ENCODE measurements around the gene SNX15.
"Not testable (repeated sequence)": the region's sequence is repeated elsewhere in the genome, so short reads cannot be mapped to it uniquely, and the experiment has no call there.

Gene SNX15

DNA sequence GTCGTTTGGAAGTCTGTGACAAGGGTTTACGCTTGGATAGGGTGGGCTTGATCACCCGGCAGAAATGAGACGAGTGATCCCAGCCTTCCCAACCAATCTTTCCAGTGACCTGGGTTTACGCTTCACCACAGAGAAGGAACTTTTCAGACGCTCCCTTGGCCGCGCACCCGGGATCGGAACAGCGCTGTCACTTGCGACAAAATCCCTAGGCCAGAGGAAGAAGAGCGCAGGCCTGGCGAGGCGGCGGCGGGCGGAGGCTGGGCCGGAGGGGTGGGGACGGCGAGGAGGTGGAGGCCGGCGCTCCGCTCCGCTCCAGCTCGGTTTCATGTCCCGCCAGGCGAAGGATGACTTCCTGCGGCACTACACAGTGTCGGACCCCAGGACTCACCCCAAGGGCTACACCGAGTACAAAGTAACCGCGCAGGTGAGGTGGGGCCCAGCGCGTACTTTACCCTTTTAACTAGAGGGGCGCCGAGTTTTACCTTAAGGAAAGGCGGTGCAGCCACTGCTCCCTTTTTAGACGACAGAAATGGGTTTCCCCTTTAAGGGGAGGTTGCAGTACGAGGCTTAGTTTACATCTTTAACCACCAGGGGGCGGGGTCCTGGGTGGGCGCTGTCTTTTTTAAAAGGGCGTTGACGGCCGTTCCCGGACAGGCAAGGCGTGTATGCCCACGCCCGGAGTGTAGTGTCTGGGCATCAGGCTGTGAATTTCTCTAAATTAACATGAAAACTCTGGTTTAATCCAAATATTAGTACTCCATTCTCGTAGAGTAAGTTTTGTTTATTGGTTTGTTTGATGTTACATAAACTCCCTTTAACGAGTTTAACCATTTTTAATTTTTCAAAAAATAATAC is at the start of gene SNX15:
SNX15 (plus strand) TSS at position 227 of the 855 bp plus-strand sequence; CDS start at position 326, 99 bp downstream.
- peak; percentile 99 for DNase-seq

- DNase-seq, result not testable (repeated sequence)
These were observed 43.9 kb upstream of the SNX15 start for GRCh38 chr11:64983339-64983738.

DNA sequence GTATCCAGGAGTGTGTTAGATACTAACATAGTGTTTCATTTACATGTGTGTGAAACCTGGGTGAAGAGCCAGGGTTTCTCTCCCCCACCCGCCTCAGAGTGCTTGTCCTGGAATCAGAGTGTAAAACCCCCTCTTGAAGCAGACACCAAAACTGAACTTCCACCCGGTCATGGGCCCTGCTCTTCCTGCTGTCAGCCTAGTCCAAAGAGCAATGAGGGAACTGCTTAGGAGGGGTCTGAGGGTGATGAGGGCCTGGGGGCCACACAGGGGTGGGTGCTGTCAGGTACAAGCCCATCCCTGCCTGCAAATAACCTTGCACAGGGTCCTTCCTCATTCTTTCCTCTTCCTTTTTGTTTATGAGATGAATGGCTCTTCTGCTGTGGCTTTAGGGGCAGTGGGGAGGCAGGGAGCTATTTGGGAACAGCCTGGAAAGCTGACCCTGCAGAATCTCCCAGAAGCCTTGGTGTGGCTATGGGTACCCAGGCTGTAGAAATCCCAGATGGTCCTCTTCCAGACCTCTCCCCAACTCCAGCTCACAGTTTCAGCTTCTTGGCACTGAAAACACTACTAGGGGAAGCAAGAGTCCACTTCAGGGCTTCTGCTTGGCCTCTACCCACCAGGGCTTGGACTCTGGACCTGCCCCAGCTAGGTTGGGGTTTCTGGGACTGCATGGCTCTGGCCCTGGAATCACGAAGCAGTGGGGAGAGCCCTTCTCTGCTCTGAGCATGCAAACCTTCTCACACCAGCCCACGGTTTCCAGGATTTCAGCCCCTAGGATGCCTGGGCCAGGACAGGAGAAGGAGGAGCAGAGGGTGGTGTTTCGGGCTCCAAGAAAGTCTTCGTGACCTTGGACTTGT is 39.0 kb upstream of the SNX15 start:
- no peak for DNase-seq

- no peak for DNase-seq
These were observed 37.8 kb upstream of the SNX15 start for GRCh38 chr11:64989416-64989815.

DNA sequence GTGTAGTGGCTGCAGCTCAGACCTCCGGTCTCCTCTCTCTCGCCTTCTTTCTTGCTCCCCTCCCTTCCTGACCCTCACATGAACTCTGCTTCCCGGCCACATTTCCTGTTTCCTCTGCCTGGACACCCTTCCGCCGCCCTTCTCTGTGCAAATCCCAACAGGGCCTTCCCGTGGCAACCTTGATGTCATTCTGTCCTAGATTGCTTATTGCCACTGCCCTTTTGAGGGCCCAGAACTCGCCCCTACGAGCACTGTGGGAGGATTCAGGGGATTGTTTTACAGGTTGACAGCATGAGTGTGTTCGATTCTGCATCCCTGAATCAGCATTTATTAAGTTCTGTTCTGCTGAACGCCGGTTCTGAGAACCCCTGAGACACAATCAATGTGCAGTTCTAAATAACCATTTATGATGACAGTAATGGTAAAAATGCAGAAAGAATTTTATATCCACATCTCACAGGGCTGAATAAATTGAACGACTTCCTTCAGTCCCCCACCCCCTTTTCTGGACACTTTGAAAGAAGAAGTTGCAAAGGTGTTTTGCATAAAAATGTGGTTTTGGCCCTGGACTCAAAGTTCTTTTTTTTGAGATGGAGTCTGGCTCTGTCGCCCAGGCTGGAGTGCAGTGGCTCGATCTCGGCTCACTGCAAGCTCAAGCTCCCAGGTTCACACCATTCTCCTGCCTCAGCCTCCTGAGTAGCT is 36.9 kb upstream of the SNX15 start:
- no peak for DNase-seq

DNA sequence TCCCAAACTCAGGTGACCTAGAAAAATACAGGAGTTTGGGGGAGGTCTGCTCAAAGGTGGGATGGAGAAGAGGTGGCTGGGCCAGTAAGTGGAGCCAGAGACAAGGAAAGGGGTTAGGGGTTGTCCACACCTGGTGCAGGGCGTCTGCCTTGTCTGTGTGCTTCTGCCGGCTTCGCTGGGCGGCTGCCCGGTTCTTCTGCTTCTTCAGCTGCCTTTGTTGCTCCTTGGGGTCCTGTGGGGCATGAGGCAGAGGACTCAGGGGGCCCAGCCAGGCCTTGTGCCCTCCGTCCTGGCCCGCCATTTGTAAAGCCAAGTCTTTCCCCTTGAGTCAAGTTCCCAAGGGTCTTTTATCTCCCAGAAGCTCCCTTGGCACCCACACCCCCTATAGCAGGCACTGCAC is 32.9 kb upstream of the SNX15 start:
- DNase-seq, result no peak

DNA sequence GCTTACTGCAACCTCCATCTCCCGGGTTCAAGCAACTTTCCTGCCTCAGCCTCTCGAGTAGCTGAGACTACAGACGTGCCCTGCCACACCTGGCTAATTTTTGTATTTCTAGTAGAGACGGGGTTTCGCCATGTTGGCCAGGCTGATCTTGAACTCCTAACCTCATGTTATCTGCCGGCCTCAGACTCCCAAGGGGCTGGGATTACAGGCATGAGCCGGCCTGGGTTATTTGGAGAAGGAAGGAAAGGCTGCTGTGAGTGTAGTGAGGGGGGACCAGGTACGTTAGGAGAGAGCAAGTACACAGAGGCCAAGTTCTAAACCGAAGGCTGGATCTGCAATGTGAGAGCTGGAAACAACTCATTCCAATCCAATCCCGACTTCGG is 30.9 kb upstream of the SNX15 start:
- DNase-seq, result no peak

GRCh38 chr11:64996710-64997380 is 30.4 kb upstream of the SNX15 start, which contains the start of gene BATF2:
BATF2 (minus strand) TSS chr11:64996971; CDS start chr11:64996914, 57 bp downstream.
- DNase-seq, result no peak

DNA sequence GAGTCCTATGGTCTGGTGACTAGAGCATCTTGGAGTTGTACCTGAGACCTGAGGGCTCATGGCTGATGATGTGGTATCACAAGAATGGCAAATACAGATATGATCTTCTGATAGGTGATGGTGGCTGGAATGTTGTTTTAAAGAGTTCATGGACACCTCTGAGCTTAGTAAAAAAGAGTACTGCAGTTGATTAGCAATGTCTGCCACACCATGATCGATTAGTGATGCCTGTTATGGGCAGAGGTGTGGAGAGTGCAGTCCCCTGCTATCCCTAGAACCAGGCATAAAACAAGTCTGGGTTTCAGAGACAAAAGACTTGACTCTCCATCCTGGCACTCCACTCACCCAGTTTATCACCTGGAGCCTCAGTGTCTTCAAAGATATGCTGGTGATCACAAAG is 29.1 kb upstream of the SNX15 start:
- DNase-seq, result no peak

- DNase-seq, result no peak
These were observed 28.4 kb upstream of the SNX15 start for GRCh38 chr11:64998690-64999431.

DNA sequence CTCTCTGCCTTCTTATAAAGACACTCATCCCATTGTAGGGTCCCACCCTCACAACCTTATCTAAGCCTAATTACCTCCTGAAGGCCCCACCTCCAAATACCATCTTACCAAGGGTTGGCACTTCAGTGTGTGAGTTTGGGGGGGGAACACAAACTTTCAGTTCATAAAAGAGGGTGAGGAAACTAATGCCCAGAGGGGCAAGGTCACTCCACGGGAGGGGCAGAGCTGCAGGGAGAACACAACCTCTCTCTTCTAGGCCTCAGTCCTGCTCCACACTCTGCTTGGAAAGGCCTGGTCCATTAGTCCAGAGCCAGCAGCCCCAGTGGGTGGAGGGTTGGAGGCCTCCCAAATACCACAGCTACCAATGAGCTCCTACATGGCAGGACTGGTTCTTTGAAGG is 27.8 kb upstream of the SNX15 start:
- DNase-seq, result no peak

DNA sequence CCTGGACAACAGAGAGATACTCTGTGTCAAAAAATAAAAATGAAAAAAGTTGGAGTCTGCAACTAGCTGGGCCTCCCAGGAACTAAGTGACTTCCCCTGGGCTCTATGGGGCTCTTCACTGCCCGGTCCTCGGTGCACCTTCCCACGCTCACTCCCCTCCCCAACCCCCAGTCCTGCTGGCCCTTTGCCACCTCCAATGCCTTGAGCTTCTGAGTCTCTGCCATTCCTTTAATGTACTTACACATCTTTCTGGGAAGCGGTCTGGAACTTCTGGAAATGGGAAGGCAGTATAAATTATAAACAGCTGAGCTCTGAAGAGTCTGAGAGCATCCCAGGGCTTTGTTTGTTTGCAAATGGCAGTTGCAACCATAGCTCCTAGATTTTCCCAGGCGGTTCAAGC is 24.5 kb upstream of the SNX15 start:
- DNase-seq, result no peak

- DNase-seq, result no peak
These were observed 24.0 kb upstream of the SNX15 start for GRCh38 chr11:65003282-65003681.

DNA sequence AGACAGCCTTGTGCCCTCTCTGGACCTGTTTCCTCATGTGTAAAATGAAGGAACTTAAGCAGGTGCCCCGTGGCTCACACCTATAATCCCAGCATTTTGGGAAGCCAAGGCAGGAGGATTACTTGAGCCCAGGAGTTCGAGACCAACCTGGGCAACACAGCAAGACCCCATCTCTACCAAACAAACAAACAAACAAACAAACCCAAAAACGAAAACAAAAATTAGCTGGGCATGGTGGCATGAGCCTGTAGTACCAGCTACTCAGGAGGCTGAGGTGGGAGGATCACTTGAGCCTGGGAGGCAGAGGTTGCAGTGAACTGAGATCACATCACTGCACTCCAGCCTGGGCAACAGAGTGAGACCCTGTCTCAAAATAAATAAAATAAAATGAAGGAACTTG is 23.3 kb upstream of the SNX15 start:
- DNase-seq, result not testable (repeated sequence)

DNA sequence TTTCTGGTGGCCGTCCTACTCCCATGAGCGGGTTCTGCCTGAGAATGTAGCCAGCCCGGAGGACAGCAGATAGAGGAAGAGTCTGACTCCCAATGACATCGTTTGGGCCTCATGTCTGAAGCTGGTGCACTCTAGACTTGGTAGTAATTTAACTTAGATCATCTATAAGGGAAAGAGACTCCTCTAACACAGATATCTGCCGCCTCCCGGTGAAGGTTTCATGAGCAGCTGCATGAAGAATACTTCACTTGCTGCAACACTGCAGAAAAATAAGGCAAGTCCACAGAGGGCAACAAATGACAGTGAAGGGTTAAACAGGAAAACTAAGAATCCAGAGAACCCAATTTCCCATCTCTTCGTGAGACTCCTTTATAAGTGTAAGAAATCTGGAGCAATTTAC is 19.2 kb upstream of the SNX15 start:
- DNase-seq, result no peak

GRCh38 chr11:65008873-65009272 is 18.4 kb upstream of the SNX15 start:
- no peak for DNase-seq

- peak; percentile 93 for DNase-seq
These were observed 13.9 kb upstream of the SNX15 start for GRCh38 chr11:65013130-65013887.

DNA sequence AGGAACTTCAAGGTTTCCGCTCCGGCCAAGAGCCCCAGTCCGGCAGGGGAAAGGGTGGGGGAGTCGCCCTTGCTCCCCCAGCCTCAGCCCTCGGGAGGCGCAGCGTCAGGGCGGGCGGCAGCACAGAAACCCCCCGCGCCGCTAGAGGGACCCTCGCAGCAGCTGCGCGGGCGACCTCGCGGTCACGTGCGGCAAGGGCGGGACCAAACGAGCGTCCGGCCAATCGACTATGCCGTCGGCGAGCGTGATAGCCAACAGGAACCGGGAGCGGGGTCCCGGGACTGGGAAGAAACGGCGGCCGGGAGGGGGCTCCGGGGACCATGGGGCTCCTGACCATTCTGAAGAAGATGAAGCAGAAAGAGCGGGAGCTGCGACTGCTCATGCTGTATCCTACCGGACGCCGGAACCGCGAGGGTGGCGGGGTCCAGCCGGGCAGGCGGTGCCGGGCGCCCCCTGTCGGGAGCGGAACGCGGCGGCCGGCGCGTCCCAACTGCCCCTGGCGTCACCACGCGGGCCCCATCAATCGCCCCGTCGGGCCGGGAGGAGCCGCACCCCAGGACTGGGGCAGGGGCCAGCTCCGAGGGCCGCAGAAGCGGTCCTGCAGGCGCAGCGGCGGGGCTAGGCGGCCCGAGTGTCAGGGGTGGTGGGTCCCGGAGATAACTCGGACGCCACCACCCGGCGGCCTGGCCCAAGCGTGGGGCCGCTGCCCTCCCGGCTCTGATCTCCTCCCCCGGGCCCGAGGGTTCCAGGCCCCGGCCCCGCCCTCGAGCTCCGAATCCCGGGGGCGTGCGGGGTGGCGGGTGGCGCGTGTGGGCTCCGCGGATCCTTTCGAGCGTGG is 13.1 kb upstream of the SNX15 start, which contains the start of gene ARL2:
ARL2 (plus strand) TSS at position 273 of the 838 bp plus-strand sequence; CDS start at position 321, 48 bp downstream.
- peak; percentile 99 for DNase-seq

GRCh38 chr11:65014726-65015227 is 12.5 kb upstream of the SNX15 start:
- DNase-seq, result no peak

DNA sequence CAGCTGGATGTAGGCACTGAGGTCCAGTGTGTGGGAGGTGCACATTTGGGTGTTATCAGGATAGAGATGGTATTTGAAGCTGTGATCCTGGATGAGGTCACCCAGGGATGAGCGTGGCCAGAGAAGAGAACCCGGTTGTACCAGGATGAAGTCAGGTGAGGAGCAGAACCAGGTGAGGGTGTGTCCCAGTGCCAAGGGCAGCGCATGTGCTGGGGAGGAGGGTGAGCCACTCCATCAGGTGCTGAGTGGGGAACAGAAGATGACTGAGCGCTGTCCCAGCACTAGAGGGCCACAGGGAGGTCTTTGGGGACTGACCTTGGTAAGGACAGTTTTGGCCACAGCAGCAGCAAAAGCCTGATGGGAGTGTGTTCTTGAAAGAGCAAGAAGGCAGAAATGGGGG is 10.5 kb upstream of the SNX15 start:
- DNase-seq, result no peak

All from KG1 (cell line).